IPS DF 19.7 (cell line): ENCODE data around the gene ABTB2.

Experiments
- DNase-seq: peaks from one replicate; pipeline ENCODE4 v3.0.0-alpha.2; 2013; ENCODE audit warnings: low read depth, low spot score

ABTB2 gene

GRCh38 chr11:34149274-34149673 lies 208.5 kb downstream of the ABTB2 start:
- DNase-seq: no peak

- no peak for DNase-seq
Observed at GRCh38 chr11:34148504-34149165, 209.2 kb downstream of the ABTB2 start.

DNA sequence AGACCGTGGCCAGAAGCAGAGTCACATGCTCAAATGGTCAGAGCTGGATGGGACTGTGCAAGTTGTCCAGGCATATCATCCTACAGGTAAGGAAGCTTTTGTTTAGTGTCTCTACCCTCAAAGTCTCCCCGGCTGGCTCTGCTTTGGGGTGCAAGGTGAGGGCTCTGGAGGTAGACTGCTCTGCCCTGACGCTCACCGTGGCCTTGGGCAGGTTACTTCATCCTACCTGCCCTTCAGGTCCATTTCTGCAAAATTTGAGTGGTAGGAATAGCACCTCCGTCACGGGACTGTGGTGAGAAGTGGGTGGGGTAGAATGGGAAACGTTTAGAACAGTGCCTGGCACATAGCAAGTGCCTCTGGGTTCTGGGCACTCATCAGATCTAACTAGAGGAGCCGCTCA lies 210.2 kb downstream of the ABTB2 start:
- DNase-seq: no peak

GRCh38 chr11:34146866-34147265 lies 210.9 kb downstream of the ABTB2 start:
- no peak for DNase-seq

GRCh38 chr11:34146411-34146810 lies 211.4 kb downstream of the ABTB2 start:
- DNase-seq: no peak

DNA sequence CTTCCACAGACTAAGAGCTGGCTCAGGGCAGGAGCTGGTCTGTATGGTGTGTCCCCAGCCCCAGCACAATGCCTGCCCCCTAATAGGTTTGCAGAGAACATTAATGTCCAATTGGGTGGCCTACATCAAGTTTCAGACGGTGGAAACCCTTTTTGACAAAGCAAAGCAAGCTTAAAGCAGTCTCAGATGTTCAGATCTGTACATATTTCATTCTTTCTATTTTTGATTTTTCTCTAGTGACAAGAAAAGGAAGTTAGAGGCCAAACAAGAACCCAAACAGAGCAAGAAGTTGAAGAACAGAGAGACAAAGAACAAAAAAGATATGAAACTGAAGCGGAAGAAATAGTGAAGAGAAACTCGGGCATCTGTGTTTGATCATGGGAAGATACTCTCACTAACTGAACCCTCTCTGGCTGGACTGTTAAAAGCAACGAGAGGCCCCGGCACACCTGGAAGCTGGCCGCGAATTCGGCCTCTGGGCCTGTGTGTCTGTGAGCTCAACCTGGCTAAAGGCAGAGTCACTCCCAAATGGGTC lies 211.9 kb downstream of the ABTB2 start:
- no peak for DNase-seq

DNA sequence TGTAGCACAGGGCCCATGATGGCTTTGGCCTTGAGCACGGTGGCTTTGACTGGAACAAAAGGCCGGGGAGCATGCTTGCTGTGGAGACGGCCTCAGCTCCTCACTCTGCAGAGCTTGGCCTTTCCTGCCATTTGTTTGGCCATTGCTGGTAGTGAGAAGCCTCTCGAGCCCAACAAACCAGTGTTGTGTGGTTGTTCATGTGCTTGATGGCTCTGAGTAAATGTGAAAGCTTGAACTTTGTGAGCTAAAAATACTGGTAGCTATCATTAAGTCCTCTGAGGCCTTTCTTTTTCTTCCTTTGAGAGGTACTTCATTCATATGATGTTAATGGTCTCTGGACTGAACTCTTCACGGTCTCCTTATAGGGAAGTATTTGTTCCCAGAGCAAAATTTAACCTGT lies 212.7 kb downstream of the ABTB2 start:
- no peak for DNase-seq

GRCh38 chr11:34143048-34143447 lies 214.8 kb downstream of the ABTB2 start:
- no peak for DNase-seq

- DNase-seq: no peak
Observed at GRCh38 chr11:34140149-34140548, 217.7 kb downstream of the ABTB2 start.

DNA sequence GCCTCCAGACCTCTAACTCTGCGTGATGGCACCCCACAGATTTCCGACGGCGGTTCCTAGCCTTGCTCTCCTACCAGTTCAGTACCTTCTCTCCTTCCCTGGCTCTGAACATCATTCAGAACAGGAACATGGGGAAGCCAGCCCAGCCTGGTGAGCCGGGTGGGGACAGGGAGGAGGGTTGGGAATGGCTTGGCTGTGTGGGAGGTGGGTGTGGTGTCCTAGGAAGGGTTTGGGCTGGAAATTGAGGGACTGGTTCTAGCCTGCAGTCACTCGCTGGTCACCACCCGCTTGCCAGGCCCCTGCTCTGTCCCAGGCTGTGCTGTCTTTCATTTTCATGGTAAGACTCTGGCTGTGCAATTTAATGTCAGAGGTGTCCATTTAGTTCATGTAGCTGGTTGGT lies 218.5 kb downstream of the ABTB2 start:
- no peak for DNase-seq

DNA sequence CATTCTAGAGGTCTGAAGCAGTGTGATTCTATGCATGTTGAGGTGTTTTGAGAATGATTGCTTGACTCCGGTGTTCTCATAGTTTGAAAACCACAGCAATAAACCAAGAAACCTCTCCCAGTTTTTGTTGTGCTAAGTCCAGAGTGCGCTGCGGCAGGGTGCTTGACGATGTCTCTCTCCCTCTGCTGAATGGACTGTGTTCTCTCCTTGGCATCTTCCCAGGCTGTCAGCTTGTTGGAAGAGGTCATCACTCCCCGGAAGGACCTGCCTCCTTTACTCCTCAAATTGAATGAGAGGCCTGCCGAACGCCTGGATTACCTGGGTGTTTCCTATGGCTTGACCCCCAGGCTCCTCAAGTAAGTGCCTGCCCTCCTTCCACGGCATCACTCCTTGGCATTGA lies 221.4 kb downstream of the ABTB2 start:
- no peak for DNase-seq

- DNase-seq: no peak
Observed at GRCh38 chr11:34135439-34135838, 222.4 kb downstream of the ABTB2 start.

DNA sequence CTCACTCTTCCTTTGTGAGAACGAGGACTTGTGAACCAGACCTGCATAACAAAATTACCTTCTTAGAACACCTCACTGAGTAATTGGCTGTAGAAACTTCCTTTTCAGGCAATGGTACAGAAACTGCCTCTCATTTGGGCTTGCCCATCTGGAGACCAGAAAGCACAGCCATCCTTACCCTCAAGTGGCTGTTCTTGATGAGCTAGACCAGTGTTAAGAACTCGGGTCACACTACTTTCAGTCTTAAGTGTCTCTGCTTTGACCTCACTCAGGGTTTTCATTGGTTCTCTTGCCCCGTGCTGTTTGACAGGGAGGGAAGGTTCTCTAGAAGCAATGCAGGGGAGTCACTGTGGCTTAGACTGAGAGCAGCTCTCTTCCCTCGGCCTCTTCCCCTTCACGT lies 223.0 kb downstream of the ABTB2 start:
- DNase-seq: no peak

- DNase-seq: no peak
Observed at GRCh38 chr11:34132261-34132965, 225.4 kb downstream of the ABTB2 start.

GRCh38 chr11:34128824-34129223 lies 229.0 kb downstream of the ABTB2 start:
- no peak for DNase-seq

DNA sequence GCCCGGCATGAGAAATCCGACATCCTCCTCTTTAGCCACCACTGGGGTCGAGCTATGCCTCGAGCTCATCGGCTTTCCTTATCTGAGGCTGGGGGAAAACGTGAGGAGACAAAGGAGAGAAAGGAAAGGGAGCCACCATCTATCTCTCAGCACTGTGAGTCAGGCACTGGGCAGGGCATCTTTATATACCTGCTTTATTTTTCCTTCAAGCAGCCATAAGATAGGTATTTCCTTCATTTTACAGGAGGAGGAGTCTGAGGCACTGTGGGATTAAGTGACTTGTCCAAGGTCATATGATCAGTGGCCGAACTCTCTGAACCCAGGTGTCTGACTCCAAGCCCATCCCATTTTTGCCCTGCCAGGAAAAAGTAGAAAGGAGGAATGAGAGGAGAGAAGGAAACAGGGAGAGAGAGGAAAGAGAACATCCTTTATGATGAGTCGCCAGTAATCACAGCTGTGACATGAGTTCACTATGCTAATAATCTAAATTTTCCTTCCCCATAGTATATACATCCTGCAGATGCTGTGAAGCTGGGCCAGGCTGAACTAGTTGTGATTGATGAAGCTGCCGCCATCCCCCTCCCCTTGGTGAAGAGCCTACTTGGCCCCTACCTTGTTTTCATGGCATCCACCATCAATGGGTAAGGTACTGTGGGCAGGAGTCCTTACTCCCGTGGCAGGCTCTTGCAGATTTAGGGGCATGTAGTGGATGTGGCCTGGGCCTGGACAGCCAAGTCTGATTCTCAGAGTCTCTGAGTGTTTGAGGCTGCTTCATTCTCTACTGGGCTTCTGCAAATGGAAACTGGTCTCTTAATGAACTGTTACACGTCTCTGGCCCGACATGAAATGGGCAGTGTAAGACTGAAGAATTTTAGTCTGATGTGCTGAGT lies 230.6 kb downstream of the ABTB2 start:
- DNase-seq: no peak

- no peak for DNase-seq
Observed at GRCh38 chr11:34124885-34125668, 232.7 kb downstream of the ABTB2 start.

DNA sequence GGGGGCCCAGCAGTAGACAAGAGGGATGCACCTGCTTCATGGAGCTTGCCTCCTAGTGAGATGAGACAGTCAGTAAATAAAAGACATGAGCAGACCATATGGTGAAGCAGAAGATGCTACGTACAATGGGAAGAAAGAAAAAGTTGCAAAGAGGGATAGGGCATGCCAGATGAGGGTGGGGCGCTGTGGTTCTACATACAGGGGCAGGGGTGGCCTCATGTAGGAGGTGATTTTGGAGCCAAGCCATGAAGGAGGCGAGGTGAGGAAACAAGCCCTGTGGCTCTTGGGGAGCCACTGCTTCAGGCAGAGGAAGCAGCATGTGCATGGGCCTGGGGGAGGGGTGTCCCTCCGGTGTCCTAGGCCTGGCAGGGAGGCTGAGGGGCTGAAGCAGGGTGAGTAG lies 237.2 kb downstream of the ABTB2 start:
- DNase-seq: no peak

DNA sequence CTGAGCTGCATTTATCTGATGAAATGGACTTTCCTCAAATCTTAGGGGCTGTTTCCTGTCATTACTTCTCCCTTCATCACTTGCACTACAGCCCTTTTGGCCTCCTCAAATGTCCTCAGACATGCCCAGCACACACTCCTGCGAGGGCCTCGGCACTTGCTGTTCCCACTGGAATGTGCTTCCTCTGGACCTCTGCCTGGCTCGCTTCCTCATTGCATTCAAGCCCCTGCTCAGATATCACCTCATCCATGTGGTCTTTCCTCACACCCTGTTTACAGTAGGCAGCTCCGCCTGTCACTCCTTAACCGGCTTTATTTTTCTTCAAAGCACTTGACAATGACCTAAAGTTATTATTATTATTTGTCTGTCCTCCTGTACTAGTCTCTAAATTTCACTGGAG lies 243.3 kb downstream of the ABTB2 start:
- DNase-seq: no peak

DNA sequence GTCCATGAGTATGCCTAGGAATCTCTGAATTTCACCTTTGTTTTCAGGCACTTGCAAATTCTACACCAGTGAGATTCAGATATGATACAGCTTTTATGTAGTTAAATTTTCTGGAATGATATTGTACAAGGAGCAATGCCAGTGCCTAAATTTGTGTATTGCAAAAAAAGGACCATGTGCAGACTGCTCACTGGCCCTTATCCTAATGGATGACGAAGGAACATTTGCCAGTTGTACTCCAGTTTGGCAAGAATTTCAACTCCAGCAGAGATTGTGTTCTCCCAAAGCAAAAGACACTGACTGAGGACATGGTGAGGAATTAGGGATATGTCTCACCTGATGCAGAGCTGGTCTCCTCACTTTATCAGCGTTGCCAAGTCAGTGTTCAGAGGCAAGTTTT lies 243.8 kb downstream of the ABTB2 start:
- DNase-seq: no peak

GRCh38 chr11:34111722-34112270 lies 246.0 kb downstream of the ABTB2 start:
- no peak for DNase-seq
